CD8-positive, alpha-beta memory T cell (primary cell): ENCODE measurements around the gene RASL10A. TPM values are rescaled to one million over a fixed set of nuclear protein-coding genes. Genes with fewer than 3 reads are reported as not detected.

Experiments
- CTCF ChIA-PET: fragments of 350-600 bp; sonication (Branson Sonifier 250); formaldehyde crosslinking; loops from one replicate; lab custom pipeline; 2021; ENCODE audit warnings: antibody characterized with exemption; lab: Charles Lee
- POLR2A ChIA-PET: fragments of 350-600 bp; sonication (Branson Sonifier 250); formaldehyde crosslinking; loops from one replicate; lab custom pipeline; 2021; ENCODE audit warnings: antibody characterized with exemption; lab: Charles Lee
- DNase-seq, 5 donors: peaks; one replicate each; pipeline versions ENCODE4 v3.0.0 to v3.0.0-alpha.2; 2020 to 2022; ENCODE audit warnings: mixed read lengths in 1 of 5
- H3K27ac ChIP-seq: one replicate; pipeline ENCODE4 v1.7.0; 2013; ENCODE audit warnings: low read depth, mild to moderate bottlenecking, low read length, moderate library complexity
- H3K27me3 ChIP-seq: 2 replicates; pipeline ENCODE4 v1.7.0; 2013; ENCODE audit warnings: low read length, mild to moderate bottlenecking; ENCODE audit not compliant: insufficient read depth, poor library complexity, severe bottlenecking
- H3K36me3 ChIP-seq: 2 replicates; pipeline ENCODE4 v1.7.0; 2013; ENCODE audit warnings: mild to moderate bottlenecking, low read length, moderate library complexity; ENCODE audit not compliant: insufficient read depth
- H3K4me1 ChIP-seq: 2 replicates; pipeline ENCODE4 v1.7.0; 2013; ENCODE audit warnings: mild to moderate bottlenecking, low read length, moderate library complexity; ENCODE audit not compliant: insufficient read depth
- H3K4me3 ChIP-seq: 2 replicates; pipeline ENCODE4 v1.7.0; 2013; ENCODE audit warnings: mild to moderate bottlenecking, low read length
- H3K9me3 ChIP-seq: 2 replicates; pipeline ENCODE4 v1.7.0; 2013; ENCODE audit warnings: mild to moderate bottlenecking, low read length
- H3K27ac Mint-ChIP-seq, 8 donors: one replicate each; pipeline ENCODE4 v1.8.0; 2020 to 2021; ENCODE audit warnings: mixed read lengths in 8 of 8, mild to moderate bottlenecking in 6 of 8, inconsistent platforms in 3 of 8, moderate library complexity in 3 of 8
- H3K27me3 Mint-ChIP-seq, 2 donors: one replicate each; pipeline ENCODE4 v1.8.0; 2020 to 2021; ENCODE audit warnings: mixed read lengths in 2 of 2, mild to moderate bottlenecking in 1 of 2, moderate library complexity in 1 of 2
- H3K36me3 Mint-ChIP-seq, 3 donors: one replicate each; pipeline ENCODE4 v1.8.0; 2020 to 2021; ENCODE audit warnings: mixed read lengths in 3 of 3, inconsistent platforms in 1 of 3, mild to moderate bottlenecking in 1 of 3
- H3K4me1 Mint-ChIP-seq, 3 donors: one replicate each; pipeline ENCODE4 v1.8.0; 2020 to 2021; ENCODE audit warnings: mixed read lengths in 3 of 3, inconsistent platforms in 1 of 3, mild to moderate bottlenecking in 1 of 3
- H3K4me3 Mint-ChIP-seq, 7 donors: one replicate each; pipeline ENCODE4 v1.8.0; 2020 to 2021; ENCODE audit warnings: mixed read lengths in 7 of 7, mild to moderate bottlenecking in 6 of 7, moderate library complexity in 4 of 7, inconsistent platforms in 2 of 7
- H3K9me3 Mint-ChIP-seq, 5 donors: one replicate each; pipeline ENCODE4 v1.8.0; 2020 to 2022; ENCODE audit warnings: mixed read lengths in 5 of 5, mild to moderate bottlenecking in 3 of 5, moderate library complexity in 2 of 5, inconsistent platforms in 1 of 5
- polyA plus RNA-seq: library from polyadenylated mRNA; unstranded; fragments of 300-500 nt; fragmentation: Illumina TruSeq; gene quantifications from one replicate; pipeline ENCODE4 v1.2.3, GENCODE V29; 2021
- total RNA-seq, 2 experiments: library from RNA; stranded (reverse); gene quantifications; one replicate each; pipeline ENCODE4 v1.2.3, GENCODE V29; 2021

RASL10A gene
- total and polyA plus RNA-seq, 3 experiments from 2014 or later = not detected

- no peak for DNase-seq
- H3K27ac ChIP-seq = no peak overlapping the region
- H3K9me3 Mint-ChIP-seq = no peaks in the 10 kb centered on the region
- peaks cover 49% of the 10 kb centered on the region for H3K36me3 ChIP-seq
- H3K4me1 Mint-ChIP-seq = no peaks in the 10 kb centered on the region
- H3K4me1 ChIP-seq = no peaks in the 10 kb centered on the region
- H3K4me3 Mint-ChIP-seq = no peak overlapping the region
- no peak overlapping the region for H3K27ac Mint-ChIP-seq
- no peaks in the 10 kb centered on the region for H3K9me3 ChIP-seq
- H3K36me3 Mint-ChIP-seq = peaks cover 5 to 95% (median 16%) of the 10 kb centered on the region in 3 donors
- no peaks in the 10 kb centered on the region for H3K27me3 ChIP-seq
- ChIA-PET POLR2A (no interaction called here), CTCF (no interaction called here)
- no peaks in the 10 kb centered on the region for H3K27me3 Mint-ChIP-seq
- H3K4me3 ChIP-seq = no peak overlapping the region
Observed at GRCh38 chr22:29342177-29342576, 26.7 kb upstream of the RASL10A start.

GRCh38 chr22:29341849-29342127, 26.3 kb upstream of the RASL10A start:
- peak overlapping the region in 1 of 8 donors; percentile 74 for H3K27ac Mint-ChIP-seq
- CTCF ChIA-PET = no interaction called here
- Histone ChIP-seq H3K9me3 (no peaks in the 10 kb centered on the region), H3K4me1 (no peaks in the 10 kb centered on the region), H3K4me3 (no peak overlapping the region), H3K27ac (no peak overlapping the region), H3K36me3 (peaks cover 45% of the 10 kb centered on the region), H3K27me3 (no peaks in the 10 kb centered on the region)
- H3K27me3 Mint-ChIP-seq = no peaks in the 10 kb centered on the region
- H3K4me3 Mint-ChIP-seq = no peak overlapping the region
- POLR2A ChIA-PET = no interaction called here
- no peak for DNase-seq
- H3K9me3 Mint-ChIP-seq = no peaks in the 10 kb centered on the region
- H3K36me3 Mint-ChIP-seq = peaks cover 5 to 95% (median 19%) of the 10 kb centered on the region in 3 donors
- no peaks in the 10 kb centered on the region for H3K4me1 Mint-ChIP-seq

GRCh38 chr22:29341056-29341848, 25.8 kb upstream of the RASL10A start:
- H3K27ac ChIP-seq = no peak overlapping the region
- no peaks in the 10 kb centered on the region for H3K27me3 ChIP-seq
- ChIA-PET CTCF (no interaction called here), POLR2A (no interaction called here)
- H3K4me3 ChIP-seq = no peak overlapping the region
- Mint-ChIP-seq H3K9me3 (no peaks in the 10 kb centered on the region), H3K36me3 (peaks cover 5 to 93% (median 20%) of the 10 kb centered on the region in 3 donors), H3K4me3 (no peak overlapping the region), H3K27ac (peak overlapping the region in 1 of 8 donors; percentile 74), H3K4me1 (no peaks in the 10 kb centered on the region), H3K27me3 (no peaks in the 10 kb centered on the region)
- no peak for DNase-seq
- no peaks in the 10 kb centered on the region for H3K9me3 ChIP-seq
- peaks cover 43% of the 10 kb centered on the region for H3K36me3 ChIP-seq
- H3K4me1 ChIP-seq = no peaks in the 10 kb centered on the region

- Mint-ChIP-seq H3K4me3 (no peak overlapping the region), H3K27ac (no peak overlapping the region), H3K36me3 (peaks cover 5 to 92% (median 20%) of the 10 kb centered on the region in 3 donors), H3K4me1 (no peaks in the 10 kb centered on the region), H3K27me3 (no peaks in the 10 kb centered on the region), H3K9me3 (no peaks in the 10 kb centered on the region)
- ChIA-PET POLR2A (no interaction called here), CTCF (no interaction called here)
- Histone ChIP-seq H3K27ac (no peak overlapping the region), H3K27me3 (no peaks in the 10 kb centered on the region), H3K4me1 (no peaks in the 10 kb centered on the region), H3K9me3 (no peaks in the 10 kb centered on the region), H3K36me3 (peaks cover 43% of the 10 kb centered on the region), H3K4me3 (no peak overlapping the region)
- DNase-seq = no peak
Observed at GRCh38 chr22:29340566-29340965, 25.1 kb upstream of the RASL10A start.

- ChIA-PET CTCF (no interaction called here), POLR2A (no interaction called here)
- peaks cover 5 to 95% (median 20%) of the 10 kb centered on the region in 3 donors for H3K36me3 Mint-ChIP-seq
- no peaks in the 10 kb centered on the region for H3K4me1 Mint-ChIP-seq
- peaks cover 43% of the 10 kb centered on the region for H3K36me3 ChIP-seq
- no peak overlapping the region for H3K27ac ChIP-seq
- no peak overlapping the region for H3K4me3 Mint-ChIP-seq
- DNase-seq = no peak
- H3K4me1 ChIP-seq = no peaks in the 10 kb centered on the region
- peak overlapping the region in 1 of 8 donors; percentile 15 for H3K27ac Mint-ChIP-seq
- H3K27me3 Mint-ChIP-seq = no peaks in the 10 kb centered on the region
- H3K27me3 ChIP-seq = no peaks in the 10 kb centered on the region
- no peak overlapping the region for H3K4me3 ChIP-seq
- no peaks in the 10 kb centered on the region for H3K9me3 Mint-ChIP-seq
- no peaks in the 10 kb centered on the region for H3K9me3 ChIP-seq
Observed at GRCh38 chr22:29339381-29340235, 24.1 kb upstream of the RASL10A start.

GRCh38 chr22:29338398-29338797, 22.9 kb upstream of the RASL10A start:
- H3K4me1 ChIP-seq = no peaks in the 10 kb centered on the region
- H3K9me3 ChIP-seq = no peaks in the 10 kb centered on the region
- ChIA-PET CTCF (no interaction called here), POLR2A (no interaction called here)
- H3K27ac Mint-ChIP-seq = no peak overlapping the region
- no peak overlapping the region for H3K4me3 ChIP-seq
- H3K36me3 Mint-ChIP-seq = peaks cover 5 to 94% (median 17%) of the 10 kb centered on the region in 3 donors
- DNase-seq = no peak
- H3K27ac ChIP-seq = no peak overlapping the region
- H3K4me1 Mint-ChIP-seq = no peaks in the 10 kb centered on the region
- H3K27me3 ChIP-seq = no peaks in the 10 kb centered on the region
- no peaks in the 10 kb centered on the region for H3K27me3 Mint-ChIP-seq
- peaks cover 39% of the 10 kb centered on the region for H3K36me3 ChIP-seq
- no peak overlapping the region for H3K4me3 Mint-ChIP-seq
- no peaks in the 10 kb centered on the region for H3K9me3 Mint-ChIP-seq

- Histone ChIP-seq H3K36me3 (peaks cover 34% of the 10 kb centered on the region), H3K4me1 (no peaks in the 10 kb centered on the region), H3K4me3 (no peak overlapping the region), H3K27me3 (no peaks in the 10 kb centered on the region), H3K9me3 (no peaks in the 10 kb centered on the region), H3K27ac (no peak overlapping the region)
- Mint-ChIP-seq H3K4me3 (no peak overlapping the region), H3K36me3 (peaks cover 5 to 92% (median 15%) of the 10 kb centered on the region in 3 donors), H3K4me1 (no peaks in the 10 kb centered on the region), H3K27ac (peak overlapping the region in 2 of 8 donors; percentile 9 to 37), H3K27me3 (no peaks in the 10 kb centered on the region), H3K9me3 (no peaks in the 10 kb centered on the region)
- ChIA-PET CTCF (no interaction called here), POLR2A (no interaction called here)
- no peak for DNase-seq
Observed at GRCh38 chr22:29337631-29338284, 22.3 kb upstream of the RASL10A start.
